Ureter (tissue), 1 donor: Measurements from ENCODE around the gene SIPA1L3. TPM values are rescaled to one million over a fixed set of nuclear protein-coding genes. Genes with fewer than 3 reads are reported as not detected.
A peak's percentile ranks its signal among the peaks of the same experiment; 100 is the strongest.

Experiments used
- DNase-seq: peaks from one replicate; pipeline ENCODE4 v3.0.0-alpha.2; 2020; ENCODE audit warnings: low spot score
- total RNA-seq: library from RNA; stranded (reverse); gene quantifications from one replicate; pipeline ENCODE4 v1.2.4, GENCODE V29; 2023
- donor health status: DM: yes; HTN: yes; CAD: no.

Gene SIPA1L3
- total RNA-seq, 1 donor from 2014 or later: 60.4 TPM

DNA sequence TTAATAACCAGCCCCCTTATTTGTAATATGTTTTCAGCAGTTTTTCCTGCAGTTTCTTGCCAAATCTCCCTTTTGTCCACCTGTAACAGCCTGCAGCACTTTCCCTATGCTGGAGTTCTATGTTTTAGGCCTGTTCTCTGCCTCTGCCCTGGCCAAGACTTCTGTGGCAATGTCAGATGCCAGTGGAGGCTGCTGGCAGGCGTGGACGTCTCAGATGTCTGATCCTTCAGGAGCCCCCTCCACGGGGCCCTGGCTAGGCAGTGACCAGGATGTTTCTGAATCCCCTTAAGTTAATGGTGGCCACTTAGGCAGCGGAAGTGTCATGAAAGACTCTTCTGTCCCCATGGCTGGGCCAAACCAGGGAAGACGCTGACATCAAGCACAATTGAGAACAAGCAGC, 40.8 kb downstream of the SIPA1L3 start:
- DNase-seq: no peak

DNA sequence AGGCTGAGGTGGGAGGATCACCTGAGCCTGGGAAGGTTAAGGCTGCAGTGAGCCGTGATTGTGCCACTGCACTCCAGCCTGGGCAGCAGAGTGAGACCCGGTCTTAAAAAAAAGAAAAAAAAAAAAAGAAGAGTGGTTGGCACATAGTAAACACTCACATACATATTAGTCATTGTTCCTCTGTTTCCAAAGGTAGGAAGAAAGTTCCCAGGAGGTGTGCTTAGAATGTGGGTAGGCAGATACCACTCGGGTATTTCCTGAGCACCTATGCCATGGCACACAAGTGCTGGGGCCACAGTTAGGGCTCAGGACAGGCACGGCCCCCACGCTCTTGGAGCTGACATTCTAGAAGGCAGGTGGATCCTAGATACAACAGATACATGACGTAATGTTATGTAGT, 41.4 kb downstream of the SIPA1L3 start:
- DNase-seq: no peak

DNA sequence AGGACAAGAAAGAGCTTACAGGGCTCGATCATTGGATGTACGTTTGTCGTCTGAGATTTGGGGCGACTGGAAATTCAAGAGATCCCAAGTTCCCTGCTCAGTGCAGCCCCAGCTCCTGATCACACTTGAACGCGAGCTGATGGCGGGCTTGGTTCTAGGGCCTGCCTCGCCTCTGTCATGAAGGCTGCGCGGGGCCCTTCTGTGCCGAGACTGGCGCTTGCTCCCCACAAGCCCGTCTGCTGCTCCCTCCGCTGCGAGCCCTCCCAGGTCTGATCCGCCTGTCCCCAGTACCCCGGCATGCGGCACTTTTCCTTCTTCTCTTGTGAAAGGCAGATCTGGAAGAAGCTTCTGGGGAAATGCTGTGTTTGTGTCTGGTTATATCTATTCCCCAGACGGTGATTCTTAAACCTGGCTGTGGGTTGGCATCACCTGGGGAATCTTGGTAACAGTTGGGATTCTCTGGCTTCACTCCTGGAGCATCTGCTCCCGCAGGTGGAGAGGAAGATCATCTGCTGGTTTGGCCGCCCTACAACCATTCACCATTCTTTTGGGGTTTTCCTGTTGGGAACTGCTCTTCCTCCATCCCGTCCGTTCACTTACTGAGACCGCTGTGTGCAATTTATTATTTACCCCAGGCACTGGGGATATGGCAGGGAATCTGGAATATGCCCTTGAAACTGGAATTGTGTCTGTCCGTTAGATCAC, 43.6 kb downstream of the SIPA1L3 start:
- DNase-seq: no peak

DNA sequence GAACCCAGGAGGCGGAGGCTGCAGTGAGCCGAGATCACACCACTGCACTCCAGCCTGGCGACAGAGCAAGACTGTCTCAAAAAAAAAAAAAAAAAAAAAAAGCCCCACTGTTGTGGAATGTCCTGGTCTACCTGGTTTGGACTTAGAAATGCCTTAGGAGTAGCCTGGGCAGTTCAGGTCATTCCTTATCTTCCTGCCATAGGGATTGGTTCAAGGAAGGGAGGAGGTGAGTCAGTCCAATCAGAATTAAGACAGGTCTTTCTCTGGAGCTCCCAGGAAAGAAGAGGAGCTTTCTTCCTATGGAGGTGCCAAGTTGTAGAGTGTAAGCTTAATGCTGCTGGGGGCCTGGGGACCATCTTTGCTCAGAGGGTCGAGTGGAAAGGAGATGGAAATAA, 44.8 kb downstream of the SIPA1L3 start:
- no peak for DNase-seq

DNA sequence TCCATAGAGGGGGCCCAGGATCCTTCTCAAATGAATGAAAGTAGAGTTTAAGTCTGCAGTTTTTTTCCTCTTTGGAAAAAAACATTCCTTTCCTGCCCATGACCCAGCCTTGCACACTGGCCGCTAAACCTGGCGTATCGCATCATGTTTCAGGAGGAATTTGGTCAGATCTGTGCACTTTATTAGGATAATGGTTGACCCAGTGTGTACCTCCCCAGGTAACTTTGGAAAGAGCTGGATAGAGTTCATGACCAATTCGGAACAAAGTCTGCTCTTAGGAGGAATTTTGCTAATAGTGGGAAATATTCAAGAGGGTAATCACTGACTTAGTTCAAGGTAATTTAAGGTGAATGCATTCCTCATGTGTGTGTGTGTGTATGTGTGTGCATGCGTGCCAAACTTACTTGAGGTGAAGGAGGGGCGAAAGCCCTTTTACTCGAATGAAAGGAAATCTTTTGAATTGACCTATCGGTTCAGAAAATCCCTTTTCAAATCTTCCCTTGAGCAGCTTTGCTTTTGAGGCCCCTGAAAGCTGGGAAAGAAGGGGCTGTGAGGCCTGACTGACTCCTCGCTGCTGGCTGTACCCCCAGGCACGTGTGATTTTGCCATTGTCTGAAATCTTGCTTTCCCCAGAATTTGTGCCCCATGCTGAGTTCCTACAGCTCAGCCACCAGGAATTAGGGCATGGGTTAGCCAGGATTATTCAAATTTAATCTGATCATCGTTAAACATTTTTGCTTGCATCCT, 46.3 kb downstream of the SIPA1L3 start:
- no peak for DNase-seq

DNA sequence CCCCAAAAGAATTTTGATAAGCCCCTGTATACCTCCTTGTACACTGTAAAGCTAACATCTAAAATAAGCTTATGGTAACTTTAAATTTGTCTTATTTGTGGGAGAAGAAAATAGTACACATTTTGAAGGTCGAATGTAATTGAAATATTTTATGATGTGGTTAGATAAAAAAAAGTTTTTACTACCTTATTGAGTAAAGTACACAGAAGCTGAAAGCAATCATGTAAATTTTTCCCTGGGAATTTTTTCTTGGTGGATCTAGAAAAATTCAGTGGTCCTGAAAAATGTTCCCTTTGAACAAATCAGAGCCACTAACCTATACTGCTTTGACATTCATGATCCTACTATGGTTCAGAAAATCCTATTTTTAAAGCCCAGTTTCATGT, 46.9 kb downstream of the SIPA1L3 start:
- DNase-seq: no peak

DNA sequence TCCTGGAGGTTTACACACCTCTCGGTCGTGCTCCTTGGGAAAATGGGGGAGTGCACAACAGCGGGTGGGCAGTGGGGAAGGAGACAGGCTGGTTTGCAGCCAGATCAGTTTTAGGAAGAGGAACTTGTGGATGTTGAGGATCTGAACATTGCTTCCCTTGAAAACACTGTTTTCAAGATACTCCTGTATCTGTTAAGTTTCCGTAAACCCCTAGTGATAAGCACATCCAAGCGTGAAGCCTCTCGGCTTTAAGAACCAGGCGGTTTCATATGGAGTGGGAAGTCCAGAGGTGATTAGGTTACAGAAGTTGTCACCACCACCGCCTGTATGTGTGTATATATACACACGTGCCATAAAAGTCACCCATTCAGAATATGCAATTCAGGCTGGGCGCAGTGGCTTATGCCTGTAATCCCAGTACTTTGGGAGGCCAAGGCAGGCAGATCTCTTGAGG, 47.4 kb downstream of the SIPA1L3 start:
- no peak for DNase-seq

DNA sequence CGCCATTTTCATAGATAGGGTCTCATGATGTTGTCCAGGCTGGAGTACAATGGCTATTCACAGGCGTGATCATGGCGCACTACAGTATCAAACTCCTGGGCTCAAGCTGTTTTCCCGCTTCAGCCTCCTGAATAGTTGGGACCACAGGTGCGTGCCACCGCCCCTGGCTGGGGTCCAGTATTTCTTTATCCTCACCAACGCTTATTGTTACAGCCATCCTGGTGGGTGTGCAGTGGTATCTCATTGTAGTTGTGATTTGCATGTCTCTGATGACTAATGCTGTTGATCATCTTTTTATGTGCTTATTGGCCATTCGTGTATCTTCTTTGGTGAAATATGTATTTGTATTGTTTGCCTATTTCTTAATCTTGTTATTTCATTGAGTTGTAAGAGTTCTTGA, 49.0 kb downstream of the SIPA1L3 start:
- DNase-seq: no peak

DNA sequence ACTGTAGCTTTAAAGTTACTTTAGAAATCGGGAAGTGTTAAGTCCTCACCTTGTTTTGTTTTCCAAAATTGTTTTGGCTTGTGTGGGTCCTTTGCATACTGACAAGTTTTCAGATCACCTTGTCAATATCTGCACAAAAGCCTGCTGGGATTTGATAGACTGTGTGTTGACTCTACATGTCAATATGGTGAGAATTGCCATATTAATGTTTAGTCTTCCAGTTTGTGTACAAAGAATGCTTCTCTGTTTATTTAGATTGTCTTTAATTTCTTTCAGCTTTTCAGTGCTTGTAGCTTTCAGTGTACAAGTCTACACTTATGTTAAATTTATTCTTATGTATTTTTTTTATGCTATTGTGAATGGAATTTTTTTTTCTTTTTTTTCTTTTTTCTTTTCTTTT, 50.2 kb downstream of the SIPA1L3 start:
- DNase-seq: no peak

DNA sequence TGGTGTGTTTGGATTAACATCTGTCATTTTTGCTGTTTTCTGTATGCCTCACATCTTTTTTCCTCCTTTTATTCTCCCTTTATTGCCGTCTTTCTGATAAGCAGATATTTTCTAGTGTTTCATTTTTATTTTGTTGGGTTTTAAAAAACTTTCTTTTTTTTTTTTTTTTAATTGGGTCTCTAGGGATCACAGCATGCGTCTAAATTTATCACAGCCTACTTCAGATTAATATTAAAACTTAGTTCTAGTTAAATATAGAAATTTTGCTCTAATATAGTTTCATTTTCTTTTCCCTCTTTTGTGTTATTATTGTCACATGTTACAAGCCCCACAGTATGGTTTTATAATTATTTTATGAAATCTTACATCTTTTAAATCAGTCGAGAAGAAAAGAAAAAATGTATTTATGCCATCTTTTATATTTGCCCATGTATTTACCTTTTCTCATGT, 52.7 kb downstream of the SIPA1L3 start:
- DNase-seq: no peak

DNA sequence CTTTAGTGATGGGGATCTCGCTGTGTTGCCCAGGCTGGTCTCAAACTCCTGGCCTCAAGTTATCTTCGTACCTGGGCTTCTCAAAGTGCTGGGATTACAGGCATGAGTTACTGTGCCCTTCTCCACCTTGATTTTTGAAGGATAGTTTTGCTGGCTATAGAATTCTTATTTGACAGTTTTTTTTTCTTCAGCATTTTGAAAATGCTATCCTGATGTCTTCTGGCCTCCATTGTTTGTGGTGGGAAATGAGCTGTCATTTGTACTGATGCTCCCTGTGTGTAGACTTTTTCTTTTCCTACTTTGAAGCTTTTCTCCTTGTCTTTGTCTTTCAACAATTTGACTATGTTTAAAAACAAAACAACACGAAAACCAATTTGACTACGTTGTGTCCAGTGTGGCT, 54.2 kb downstream of the SIPA1L3 start:
- no peak for DNase-seq

DNA sequence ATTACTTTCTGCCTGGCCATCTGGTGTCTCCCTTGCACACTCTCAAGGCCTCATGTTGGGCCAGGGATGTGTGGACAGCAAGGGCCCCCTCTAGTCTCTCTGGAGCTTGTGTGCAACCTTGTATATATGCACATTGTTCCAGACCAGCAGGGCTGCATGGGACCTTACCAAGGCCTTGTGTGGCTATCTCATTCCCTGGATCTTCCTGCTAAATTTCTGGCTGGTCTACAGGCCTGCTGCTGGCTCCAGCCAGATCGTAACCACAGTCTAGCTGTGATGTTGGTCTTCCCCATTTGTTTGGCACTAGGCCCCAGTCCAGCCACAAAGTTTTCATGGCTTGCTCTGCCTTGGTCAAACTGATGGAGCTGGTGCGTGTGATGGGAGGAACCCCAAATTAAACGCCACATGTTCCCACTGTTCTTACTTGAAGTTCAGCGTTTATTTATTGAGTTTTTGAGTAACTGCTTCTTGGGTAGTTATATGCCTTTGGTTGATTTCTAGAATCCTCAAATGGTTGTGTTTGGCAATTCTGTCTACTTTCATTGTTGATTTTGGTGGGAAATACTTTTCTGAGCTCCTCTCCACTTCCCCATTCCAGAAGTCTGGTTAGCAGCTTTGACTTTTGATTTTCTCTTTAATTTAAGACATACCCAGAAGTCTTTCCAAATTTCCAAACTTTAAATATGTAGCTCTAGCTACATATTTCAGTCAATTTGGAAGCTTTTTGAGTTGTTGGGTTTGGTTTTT, 56.4 kb downstream of the SIPA1L3 start:
- DNase-seq: no peak

DNA sequence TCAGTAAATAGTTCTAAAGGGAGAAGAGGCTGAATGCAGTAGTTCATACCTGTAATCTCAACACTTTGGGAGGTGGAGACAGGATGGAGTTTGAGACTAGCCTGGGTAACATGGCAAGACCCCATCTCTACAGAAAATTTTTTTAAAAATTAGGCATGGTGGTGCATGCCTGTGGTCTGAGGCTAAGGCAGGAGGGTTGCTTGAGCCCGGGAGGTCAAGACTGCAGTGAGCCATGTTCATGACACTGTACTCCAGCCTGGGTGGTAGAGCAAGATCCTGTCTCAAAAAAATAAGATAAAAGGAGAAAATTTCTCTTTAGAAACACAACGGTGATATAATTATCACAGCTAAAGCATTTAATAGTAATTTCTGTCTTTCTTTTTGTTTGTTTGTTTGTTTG, 57.1 kb downstream of the SIPA1L3 start:
- DNase-seq: no peak

DNA sequence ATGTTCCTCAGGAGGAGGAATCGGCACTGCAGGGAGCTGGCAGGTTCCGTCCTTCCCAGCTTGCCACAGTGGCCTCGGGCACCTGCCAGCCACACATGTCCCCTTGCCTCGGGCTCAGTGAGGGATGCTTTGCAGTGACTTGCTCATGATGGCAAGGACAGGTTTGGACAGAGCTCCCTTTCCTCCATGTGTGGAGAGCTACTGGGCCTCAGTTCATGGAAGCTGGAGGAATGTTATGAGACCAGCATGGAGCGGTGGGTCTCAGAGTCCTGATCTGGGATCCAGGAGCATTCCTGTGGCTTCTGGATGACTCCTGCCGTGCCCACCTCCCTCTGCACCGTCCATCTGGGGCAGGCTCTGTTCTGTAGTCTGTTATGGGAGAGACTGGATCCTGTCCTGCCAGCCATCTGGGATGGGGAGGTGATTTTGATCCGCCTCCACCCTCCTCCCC, 59.2 kb downstream of the SIPA1L3 start:
- peak; percentile 68 for DNase-seq

DNA sequence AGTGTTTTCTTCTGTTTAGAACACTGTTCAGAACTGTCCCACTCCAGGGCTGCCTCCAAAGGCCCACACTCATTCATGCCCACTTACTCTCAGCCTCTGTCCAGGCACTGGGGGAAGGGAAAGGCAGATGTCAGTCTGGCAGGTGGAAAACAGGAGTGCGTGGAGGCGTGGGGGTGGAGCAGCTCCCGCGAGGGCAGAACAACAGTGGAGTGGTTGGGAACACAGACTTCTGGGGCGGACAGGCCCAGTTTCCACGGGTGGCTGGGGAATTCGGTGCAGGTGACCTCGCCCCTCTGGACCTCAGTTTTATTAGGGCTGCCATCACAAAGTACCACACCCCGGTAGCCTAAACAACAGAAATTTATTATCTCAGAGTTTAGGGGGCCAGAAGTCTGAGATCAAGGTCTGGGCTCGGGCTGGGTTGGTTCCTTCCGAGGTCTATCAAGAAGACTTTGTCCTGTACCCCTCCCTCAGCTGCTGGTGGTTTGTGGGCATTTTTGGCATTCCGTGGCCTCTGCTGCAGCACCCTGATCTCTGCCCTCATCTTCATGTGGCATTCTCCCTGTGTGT, 59.7 kb downstream of the SIPA1L3 start:
- DNase-seq: no peak

DNA sequence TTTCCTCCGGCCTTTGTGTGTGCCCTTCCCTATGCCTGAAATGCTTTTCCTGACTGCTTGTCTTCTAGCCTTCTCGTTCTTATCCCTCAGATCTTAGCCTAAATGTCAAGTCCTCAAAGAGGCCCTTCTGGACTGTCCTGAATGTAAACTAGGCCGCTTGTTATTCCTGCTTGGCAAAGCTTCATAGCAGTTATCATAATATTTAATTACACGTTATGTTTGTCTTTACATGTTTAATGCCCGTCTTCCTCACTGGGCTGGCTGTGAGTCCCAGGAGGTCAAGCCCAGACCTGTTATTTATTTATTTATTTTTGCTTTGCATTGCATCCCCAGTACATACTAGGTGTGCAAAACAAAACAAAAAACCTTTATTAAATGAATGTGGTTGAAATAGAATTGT, 62.7 kb downstream of the SIPA1L3 start:
- no peak for DNase-seq

DNA sequence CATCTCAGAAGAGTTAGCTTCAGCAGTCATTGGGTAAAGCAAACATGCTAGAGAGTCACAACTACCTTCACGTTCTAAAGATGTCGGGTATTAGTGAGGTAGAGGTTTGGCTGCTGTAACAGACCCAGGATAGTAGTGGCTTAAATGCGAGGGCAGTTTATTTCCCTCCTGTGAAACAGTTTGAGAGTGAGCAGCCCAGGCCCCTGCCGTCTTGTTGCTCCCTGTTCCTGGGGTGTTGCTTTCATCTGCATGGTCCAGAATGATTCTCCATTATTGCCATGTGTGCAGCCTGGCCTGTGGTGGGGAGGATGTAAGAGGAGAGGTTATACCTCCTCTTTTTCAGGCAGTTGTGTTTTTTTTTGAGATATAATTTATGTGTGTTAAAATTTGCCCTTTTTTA, 63.7 kb downstream of the SIPA1L3 start:
- no peak for DNase-seq

DNA sequence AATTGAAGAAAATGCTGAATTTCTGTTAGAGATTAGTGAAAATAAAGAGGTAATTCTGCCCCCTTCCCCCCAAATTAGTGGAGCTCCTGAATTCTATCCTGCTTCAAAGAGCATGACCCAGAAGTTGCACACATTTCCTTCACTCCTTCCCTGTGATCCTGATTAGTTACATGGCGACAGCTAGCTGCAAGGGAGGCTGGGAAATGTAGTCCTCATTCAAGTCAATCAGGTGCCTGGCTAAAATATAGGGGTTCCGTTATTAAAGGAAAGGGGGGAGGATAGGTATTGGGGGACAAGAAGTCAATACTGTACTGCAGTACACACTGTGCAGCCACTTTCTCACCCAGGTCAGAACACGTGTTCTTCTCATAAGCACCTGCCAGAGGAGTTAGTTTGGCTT, 65.8 kb downstream of the SIPA1L3 start:
- DNase-seq: no peak

DNA sequence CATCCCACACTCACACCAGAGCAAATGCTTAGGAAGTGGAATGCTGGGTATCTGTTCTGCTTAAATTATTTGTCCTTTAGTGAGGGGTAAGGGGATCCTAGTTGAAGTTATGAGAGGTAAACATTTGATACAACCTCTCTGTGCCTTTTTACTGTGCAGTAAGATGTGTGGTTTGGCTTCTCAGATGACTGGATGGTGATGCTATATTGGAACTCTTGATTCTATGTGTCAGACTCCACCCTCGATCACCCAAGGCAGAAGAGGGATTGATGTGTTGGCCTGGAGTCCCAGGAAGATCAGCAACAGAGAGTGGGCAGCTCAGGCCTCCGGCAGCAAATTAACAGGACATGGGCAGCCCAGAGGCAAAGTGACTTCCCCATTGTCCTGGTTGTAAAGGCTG, 66.7 kb downstream of the SIPA1L3 start:
- DNase-seq: no peak

DNA sequence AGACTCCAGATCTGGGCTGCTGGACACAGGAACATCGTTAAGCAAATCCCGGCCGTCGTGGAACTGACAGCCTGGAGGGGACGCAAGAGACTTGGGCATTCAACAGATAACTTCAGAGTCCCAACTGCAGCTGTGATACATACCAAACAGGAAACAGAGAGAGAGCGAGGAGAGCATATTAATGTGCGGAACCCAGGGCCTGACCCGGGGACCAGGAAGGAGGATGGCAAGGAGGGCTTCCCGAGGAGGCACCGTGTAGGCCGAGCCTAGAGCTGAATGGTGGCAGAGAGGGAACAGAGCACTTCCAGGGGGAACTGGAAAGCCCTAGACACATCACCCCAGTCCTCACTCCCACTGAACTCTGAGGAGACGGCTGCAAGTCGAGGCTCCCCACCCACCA, 68.1 kb downstream of the SIPA1L3 start:
- DNase-seq: no peak

DNA sequence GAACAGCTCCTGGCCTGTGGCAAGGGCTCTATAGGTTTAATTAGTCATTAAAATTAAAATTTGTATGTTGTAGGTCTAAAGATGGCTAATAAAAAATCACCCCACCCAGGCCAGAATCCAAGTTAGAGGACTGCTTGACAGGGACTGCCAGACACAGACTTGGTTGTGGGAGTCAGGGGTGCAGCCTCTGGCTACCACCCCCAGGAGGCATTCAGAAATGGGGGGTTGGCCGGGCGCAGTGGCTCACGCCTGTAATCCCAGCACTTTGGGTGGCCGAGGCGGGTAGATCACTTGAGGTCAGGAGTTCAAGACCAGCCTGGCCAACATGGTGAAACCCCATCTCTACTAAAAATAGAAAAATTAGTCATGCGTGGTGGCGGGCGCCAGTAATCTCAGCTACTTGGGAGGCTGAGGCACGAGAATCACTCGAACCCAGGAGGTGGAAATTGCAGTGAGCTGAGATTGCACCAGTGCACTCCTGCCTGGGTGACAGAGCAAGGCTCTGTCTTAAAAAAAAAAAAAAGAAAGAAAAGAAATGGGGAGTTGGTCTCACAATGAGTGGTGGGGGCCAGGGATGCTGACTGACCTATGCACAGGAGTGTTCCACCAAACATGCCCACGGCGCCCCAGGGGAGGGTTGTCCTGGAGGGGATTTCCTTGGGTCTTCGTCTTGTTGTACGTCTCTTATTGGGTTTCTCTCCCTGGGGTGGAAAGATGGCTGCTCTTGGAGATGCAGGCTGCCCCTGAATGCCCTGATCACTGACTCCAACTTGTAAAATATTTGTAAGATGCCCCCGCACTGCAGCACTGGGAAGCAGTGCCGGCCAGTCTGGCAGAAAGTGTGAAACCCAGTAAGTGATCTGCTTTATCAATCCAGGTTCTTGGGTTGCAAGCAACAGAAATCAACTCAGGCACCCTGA, 68.8 kb downstream of the SIPA1L3 start:
- no peak for DNase-seq
